ENCODE results near the gene PTPRZ1.

PTPRZ1 gene

DNA sequence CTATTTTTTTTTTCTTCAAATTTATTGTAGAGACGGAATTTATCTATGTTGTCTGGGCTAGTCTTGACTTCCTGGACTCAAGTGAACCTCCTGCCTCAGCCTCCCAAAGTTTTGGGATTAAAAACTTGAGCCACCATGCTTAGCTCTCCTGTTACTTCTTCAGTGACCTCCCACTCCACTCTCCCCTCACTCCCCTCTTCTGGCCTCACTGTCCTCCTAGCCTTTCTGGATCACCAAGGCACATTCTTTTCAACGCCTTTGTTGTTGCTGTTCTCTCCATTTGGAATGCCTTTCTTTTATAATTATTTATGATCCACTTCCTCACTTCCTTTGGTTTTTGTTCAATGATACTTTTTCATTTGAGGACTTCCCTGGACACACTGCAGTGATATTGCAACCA is 17.9 kb downstream of the PTPRZ1 start:
- no peak for DNase-seq (ENCODE audit: low read depth in 2 of 3, low spot score in 1 of 3)

DNA sequence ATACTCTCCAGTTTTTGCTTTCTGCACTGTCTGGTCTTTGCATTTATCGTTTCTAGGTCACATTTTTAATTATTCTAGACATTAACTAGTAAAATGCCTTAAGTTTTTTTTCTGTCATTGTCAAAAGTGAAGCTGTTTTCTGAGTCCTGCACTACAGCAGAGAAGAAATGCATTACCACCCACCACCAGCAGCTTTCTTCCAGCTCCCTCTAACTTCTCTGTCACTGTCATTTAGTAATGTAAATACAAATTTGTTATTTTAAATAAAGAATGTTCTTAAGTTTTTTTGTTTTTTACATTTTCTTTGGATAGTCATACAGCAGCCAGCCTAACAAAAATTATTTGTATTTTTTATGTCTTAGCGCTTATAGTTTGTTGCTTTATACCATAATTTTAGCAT is 18.8 kb downstream of the PTPRZ1 start:
- no peak for DNase-seq (ENCODE audit: low read depth in 2 of 3, low spot score in 1 of 3)

DNA sequence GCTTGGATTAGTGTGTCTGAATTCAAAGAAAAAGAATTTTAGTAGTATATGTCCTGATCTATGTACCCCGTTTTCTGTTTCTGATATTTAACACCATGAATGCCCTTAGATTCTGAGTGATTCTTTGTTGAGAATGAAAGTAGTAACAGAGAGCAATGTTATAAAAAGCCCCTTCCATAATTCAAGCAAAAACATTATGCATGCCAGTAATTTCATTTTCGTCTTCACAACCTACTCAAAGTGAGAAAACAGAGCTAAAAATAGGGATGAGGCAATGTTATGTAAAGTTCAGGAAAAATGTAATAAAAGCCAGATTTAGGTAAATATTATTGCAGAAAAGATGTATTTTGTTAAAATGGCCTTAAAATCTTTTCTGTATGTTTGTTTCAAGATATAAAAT is 28.1 kb downstream of the PTPRZ1 start:
- DNase-seq (ENCODE audit: low read depth in 2 of 3, low spot score in 1 of 3): no peak

DNA sequence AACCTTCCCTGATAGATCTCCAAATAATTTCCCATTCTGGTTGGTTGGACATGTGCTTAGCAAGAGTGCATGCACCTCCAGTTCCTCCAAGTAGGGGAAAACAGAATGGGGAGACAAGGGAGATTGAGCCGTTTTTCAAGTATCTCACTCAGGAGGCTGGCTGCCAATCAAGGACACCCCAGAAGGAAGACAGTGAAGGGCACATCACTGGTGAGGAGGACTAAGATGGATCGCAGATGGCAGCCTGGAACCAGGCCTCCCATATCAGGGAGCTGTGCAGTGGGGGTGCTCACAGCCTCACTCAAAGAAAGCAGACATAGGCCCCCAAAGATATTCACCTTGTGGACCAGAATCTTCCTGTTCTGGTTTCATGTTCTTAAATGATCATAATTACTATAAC is 31.2 kb downstream of the PTPRZ1 start:
- no peak for DNase-seq (ENCODE audit: low read depth in 2 of 3, low spot score in 1 of 3)

DNA sequence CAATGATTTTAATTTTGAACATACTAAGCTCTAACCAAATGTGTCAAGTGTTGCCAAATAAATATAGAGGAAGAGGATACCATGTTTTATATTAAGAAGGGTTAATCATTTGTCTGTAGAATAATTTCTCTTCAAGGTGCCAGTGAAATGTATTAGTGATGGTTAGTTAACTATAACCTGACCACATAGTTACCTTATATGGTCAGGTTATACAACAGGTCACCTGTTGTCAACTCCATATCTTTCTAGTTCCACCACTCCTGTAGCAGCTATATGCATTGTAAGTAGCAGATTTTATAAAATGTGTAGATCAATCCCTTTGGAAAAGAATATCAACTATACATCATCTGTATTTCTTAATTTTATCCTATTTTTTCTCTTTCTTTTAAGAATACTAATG is 35.1 kb downstream of the PTPRZ1 start:
- DNase-seq (ENCODE audit: low read depth in 2 of 3, low spot score in 1 of 3): no peak

DNA sequence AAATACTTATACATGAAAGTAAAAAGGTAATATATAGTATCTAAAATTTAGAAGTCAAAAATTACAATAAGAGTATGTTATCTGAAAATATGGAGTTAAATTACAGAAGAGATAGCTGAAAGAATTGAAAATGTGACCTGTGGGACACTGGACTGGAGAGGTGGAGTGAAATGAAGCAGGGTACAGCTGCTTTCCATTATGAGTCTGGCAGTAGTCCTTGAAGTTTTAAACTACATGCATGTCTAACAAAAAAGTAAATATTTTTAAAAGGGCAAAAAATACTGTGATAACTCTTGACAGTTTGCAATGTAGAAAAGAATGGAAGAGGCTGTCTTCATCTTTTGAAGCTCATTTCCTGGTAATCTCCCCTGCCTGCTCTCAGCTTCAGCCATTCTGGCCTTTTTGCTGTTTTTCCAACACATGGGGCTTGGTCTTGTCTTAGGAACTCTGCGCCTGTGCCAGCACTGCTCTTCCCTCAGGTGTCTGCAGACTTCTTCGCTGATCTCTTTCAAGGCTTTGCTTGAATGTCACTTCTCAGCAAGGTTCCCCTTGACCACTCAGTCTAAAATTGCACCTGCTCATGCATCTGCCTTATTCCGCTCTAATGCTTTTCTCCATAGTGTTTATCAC is 36.9 kb downstream of the PTPRZ1 start:
- no peak for DNase-seq (ENCODE audit: low read depth in 2 of 3, low spot score in 1 of 3)

DNA sequence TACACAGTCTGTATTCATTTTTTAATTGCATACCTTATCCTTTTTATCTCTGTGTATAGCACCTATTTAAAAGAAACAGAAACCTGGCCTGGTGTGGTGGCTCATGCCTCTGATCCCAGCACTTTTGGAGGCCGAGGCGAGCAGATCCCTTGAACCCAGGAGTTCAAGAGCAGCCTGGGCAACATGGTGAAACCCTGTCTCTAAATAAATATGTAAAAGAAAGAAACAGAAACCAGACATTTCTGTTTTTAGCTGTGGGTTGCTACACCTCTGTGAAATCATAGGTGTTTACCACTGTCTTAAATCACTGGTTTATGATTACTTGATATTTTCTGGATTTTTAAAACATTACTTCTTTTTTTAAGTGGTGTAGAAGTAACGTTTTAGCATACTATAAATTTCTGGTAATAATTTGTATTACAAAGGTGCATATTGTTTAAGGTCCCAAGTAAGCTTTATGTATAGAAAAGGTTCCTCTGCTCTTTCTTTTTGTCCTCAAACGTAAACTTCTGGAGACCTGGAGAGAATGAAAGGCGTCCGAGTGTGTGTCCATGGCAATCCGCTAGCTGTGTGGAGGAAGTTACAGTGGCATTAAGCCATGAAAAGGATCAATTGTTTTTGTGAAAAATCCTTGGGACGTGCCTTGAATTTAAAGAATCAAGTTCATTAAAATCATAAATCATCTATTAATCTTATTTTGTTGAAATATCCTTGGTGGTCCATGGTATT is 41.1 kb downstream of the PTPRZ1 start:
- DNase-seq (ENCODE audit: low read depth in 2 of 3, low spot score in 1 of 3): no peak

DNA sequence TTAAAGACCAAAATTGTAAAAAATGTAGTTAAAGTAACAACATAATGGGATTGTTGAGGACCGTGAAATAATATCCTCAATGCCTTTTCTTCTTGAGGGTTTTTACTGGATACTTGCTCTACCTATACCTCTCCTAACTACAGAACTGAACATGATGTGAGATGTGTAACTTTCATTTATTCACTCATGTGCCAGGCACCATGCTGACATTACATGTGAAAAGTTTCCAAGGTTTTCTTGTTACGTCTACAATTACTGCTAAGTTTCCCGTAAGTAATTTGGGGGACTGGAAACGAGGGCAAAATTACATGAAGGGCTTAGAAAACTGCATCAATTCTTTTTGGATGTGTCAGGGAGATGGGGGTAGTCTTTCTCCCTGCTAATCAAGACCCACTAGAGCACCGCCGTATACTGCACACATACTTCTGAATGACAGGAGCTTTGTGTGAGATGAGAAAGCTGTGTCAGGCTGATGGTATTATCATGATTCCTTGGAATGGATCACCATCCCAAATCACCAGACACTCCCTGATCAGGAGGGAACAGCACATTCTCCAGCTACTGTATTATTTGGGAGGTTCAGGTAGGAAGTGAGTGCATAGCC is 41.8 kb downstream of the PTPRZ1 start:
- DNase-seq (ENCODE audit: low read depth in 2 of 3, low spot score in 1 of 3): no peak

DNA sequence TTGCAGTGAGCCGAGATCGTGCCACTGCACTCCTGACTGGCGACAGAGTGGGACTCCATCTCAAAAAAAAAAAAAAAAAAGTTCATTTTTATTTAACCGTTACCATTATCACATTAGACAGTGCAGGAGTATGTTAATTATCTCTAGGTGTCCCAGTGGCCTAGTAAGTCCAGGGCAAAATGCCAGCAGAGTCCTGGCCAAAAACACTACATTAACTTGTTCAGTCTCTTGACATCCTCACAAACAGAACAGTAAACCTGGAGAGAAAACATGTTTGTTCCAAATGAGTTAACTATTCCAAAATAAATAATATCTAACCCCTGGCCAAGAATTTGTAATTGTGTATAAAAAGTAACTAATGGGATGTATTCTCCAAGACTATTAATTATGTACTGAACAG is 43.2 kb downstream of the PTPRZ1 start:
- no peak for DNase-seq (ENCODE audit: low read depth in 2 of 3, low spot score in 1 of 3)

DNA sequence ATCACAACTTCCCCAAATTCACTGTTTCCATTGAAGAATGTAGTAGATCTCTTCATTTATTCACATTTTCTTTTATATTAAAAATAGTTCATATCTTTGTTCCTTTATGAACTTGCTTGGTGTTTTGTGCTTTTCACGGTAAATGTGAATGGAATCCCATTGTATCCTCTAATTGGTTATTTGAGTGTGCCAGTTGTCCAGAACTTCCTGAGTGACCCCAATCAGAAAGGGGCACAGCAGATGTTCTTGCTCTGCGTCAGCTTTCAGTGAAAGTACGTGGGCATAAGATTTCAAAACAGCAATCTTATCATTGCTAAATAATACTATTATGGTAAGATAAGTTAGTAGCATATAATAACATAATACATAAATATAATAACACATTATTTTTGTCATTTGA is 47.0 kb downstream of the PTPRZ1 start:
- DNase-seq (ENCODE audit: low read depth in 2 of 3, low spot score in 1 of 3): no peak

DNA sequence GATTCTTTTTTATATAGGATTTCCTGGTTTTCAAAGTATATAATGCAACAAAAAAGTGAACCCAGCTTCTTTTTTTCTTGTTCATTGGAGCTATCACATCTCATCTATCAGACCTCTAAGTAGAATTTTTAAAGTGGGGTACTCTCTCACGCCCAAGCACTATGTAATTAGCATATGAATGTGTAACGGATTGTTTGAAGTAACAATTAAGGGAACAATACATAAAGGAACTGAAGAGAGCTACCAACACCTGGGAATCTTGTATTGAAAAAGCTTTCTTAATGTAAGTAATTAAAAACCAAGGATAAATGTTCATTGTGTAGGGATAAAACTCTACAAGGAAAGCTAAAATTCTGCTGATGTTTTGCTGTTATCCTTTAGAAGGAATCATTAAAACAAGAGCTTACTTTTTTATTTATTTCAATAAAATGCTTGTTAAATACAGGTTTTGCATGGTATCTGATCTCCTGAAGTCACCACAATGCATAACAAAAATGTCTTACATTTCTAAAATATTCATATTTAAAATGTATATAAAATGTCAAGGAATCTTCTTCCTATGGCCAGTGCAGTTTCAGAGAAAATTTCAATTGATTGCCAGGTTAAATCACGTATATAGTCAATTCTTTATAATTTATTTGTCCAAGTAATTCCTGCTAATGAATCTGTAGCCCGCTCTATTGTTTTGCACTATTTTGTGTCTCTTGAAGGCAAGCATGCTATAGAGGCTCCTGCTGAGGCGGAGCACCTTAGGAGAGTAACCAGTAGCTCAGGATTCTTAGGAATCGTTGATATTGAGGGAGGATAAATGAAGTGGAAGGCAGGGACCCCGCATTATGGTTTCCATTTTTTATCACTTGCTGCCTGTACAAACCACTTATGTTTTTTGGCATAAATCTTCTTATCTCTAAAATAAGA is 51.6 kb downstream of the PTPRZ1 start:
- DNase-seq (ENCODE audit: low read depth in 2 of 3, low spot score in 1 of 3): no peak

DNA sequence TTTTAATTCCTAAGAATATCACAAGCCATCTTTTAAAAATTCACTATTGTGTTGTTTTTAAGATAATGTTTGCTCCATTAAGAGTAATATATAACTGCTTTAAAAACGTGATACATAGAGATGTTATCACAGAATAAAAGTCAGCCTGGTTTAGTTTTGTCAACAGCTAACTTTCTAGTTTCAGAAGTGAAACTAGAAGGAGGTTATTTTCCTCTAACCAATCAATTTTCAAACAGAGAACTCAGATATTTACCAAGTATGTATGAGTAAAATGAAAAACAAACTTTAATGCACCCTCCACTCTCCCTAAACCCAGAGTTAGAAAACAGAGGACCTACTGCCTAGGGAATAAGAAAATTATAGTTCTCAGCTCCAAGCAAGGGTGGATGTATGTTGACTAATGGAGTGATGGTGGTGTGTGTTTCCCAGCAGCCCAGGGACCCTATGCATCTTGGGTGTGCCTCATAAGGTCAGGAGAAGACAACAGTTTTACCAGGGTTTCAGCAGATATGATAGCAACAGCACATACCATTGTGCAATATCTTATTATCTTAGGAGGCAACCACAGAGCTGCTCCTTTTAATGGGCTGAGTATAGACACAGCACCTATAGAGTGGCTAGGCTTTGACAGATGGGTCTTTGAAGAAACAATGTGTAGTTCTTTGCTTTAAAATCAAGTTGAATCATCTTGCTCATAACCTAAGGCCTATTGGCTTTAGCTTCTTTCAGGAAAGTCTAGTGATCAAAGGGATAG is 58.4 kb downstream of the PTPRZ1 start:
- no peak for DNase-seq (ENCODE audit: low read depth in 2 of 3, low spot score in 1 of 3)

DNA sequence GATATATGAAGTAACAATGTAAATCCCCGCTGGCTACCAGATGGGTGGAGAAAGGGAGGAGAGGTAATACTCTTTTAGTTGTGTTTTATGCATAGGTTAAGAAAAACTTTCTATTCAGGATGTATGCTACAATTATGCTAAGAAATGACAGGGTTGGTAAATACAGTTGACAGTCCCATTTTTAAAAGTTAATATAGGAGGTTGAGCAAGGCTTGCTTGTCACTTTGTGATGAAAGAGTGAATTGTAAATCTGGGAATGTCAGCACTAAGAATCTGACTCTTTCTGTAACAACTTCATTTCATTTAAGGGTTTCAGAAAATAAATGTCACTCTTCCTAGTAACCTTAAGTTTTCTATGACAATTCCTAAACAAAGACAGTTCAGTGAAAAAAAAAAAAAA is 59.8 kb downstream of the PTPRZ1 start:
- DNase-seq (ENCODE audit: low read depth in 2 of 3, low spot score in 1 of 3): no peak

DNA sequence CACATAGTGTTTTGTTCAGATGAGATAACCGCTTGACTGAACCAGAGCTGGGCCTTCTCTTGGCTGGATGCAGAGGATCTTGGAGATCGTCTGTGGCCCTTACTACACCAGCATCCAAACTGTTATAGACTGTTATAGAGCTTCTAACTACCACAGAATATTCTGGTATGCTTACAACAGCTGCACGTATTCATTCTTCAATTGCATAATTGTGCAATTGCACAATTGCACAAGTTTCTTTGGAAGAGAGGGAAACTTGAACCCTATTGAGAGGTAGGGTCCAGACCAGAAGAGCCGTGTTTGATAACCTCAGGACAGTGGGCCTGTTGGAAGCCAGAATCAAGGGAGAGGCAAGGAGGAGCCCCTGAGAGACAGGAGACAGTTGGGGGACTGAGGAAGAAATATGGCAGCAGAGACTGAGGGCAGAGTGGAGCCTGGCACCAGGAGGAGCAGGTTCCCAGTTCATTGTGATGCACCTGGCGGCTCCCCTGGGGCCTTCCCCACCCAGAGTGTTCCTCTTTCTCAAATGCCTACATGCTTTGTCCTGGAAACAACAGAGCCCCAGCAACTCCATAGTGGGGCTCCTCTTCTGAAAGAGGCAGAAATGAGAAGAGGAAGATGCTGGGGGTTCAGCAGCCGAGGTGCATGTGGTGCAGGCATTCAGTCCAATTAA is 64.1 kb downstream of the PTPRZ1 start:
- no peak for DNase-seq (ENCODE audit: low read depth in 2 of 3, low spot score in 1 of 3)

DNA sequence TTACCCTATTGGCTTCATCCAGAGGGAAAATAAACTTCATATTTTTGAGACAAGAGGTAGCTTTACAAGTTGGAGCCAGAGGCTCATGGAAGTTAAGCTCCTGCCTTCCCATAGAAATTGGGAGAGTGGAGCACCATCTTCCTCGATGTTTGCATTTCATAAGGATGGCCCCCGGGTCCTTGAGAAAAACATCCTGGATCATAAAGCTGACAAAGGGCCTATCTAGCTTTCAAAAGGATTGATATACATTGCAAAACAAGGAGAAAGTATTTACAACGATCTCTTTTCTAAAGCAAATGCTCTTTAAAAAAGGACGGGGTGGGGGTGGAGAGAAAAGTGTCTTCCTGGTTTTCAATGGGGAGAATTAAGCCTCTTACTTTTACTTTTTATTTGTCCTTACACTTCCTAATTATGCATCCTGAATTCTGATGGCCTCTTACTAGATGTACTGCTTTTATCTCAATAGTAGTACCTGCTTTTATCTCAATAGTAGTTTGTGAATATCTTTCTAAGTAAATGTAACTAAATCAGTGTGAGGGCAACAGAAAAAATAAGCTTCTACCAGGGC is 65.6 kb downstream of the PTPRZ1 start:
- DNase-seq (ENCODE audit: low read depth in 2 of 3, low spot score in 1 of 3): no peak

DNA sequence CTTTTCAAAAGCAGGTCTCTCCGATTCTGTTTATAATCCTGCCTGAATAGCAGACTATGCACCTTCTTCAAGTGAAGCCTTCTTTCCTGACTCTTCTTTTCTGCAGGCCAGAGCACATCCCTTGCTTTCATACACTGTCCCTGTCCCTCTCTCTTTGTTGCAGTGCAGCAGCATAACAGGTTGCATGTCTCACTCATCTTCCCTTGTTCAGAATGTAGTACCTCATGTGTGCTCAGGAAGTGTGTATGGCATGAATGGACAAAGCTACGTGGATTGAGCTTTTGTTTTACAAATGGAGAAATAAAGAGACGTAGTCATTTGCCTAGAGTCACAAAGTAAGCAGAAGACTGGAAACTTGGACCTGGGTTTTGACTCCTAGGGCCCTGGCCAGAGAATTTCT is 68.0 kb downstream of the PTPRZ1 start:
- no peak for DNase-seq (ENCODE audit: low read depth in 2 of 3, low spot score in 1 of 3)

DNA sequence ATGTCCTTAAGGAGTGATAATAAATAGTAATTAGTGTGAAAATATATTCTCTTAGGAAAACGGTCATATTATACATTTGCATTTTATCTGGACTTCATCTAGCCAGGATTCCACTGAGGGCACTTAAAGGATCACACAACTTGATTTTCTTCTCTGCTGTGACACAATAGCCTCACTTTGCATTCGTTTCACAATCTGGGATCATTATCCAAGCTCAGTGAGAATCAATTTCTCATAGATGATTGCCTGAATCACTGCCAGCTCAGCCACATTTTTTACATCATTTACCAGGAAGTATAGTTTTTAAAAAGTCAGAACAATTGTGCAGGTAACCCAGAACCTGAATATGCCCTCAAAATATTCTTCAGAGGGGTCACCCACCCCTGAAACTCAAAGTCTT is 68.9 kb downstream of the PTPRZ1 start:
- DNase-seq (ENCODE audit: low read depth in 2 of 3, low spot score in 1 of 3): no peak

DNA sequence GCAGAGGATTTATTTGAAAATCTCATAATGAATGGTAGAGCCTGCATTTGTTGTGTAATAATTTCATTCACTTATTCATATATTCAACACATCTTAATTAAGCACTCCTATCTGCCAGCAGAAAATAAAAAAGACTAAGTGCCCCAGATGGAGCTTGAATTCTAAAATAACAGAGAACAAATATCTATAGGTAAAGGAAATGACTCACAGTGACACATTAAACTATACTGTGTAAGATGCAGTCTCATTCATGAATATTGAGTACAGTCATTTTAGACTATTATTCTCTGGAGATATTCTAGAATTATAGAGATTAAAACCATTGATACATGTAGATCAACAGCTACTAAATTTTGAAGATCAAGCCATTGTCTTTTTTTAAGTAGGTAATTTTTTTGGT is 72.1 kb downstream of the PTPRZ1 start:
- DNase-seq (ENCODE audit: low read depth in 2 of 3, low spot score in 1 of 3): no peak

DNA sequence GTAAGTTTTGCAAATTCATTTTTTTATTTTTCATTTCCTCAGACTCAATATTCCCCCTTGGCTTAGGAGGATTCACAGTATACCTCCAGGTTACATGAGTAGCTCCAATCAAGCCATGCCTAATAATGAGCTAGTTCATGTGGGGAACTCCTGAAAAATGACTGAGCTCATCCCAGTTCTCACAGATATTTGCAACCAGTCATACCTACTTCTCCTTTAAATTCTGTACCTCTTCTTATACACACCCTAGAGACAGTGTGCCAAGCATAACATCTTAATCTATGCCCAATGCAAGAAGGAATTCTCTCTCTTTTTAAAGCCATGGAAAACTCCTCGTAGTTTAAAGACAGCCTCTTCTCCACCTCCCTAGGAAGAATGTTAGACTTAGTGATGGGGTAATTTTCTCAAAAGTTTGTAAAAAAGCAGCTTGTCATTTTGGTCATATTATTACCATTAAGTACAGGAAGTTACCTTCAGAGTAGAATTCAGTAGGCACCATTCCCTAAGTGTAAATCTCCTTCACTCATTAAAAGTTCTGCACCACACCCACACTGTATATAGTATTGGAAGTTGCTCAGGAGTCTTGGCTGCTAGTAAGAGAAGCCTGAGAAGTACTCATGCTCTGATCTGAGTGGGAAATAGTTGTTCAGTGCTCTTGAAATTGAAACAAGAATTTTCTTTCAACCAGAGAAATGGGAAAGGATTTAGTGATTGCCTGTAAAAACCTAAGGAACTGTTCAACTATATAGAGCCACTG is 72.7 kb downstream of the PTPRZ1 start:
- no peak for DNase-seq (ENCODE audit: low read depth in 2 of 3, low spot score in 1 of 3)

Measured in stimulated activated CD4-positive, alpha-beta T cell treated with anti-CD3 and anti-CD28 coated beads, Interleukin-12 subunit alpha, Interleukin-12 subunit beta, amount 100 ng/mL, for 48 hours (primary cell).